IPS-NIHi11 (cell line): Measurements from ENCODE around the gene LTBP1.
"Not testable (repeated sequence)": the region's sequence is repeated elsewhere in the genome, so short reads cannot be mapped to it uniquely, and the experiment has no call there.

Experiments used
- DNase-seq: peaks from one replicate; pipeline ENCODE4 v3.0.0; 2012; ENCODE audit warnings: mixed read lengths, low spot score

LTBP1 gene

GRCh38 chr2:33229646-33230045 is 282.9 kb downstream of the LTBP1 start:
- no peak for DNase-seq

- DNase-seq: no peak
These were observed 283.4 kb downstream of the LTBP1 start for GRCh38 chr2:33230195-33230594.

- no peak for DNase-seq
These were observed 284.1 kb downstream of the LTBP1 start for GRCh38 chr2:33230842-33231241.

- DNase-seq: not testable (repeated sequence)
These were observed 288.8 kb downstream of the LTBP1 start for GRCh38 chr2:33235559-33235958.

GRCh38 chr2:33236482-33237385 is 290.0 kb downstream of the LTBP1 start:
- DNase-seq: no peak

- DNase-seq: no peak
These were observed 291.4 kb downstream of the LTBP1 start for GRCh38 chr2:33238111-33238510.

- DNase-seq: no peak
These were observed 293.4 kb downstream of the LTBP1 start for GRCh38 chr2:33240178-33240577.

- DNase-seq: no peak
These were observed 294.3 kb downstream of the LTBP1 start for GRCh38 chr2:33241072-33241471.

GRCh38 chr2:33241581-33241980 is 294.8 kb downstream of the LTBP1 start:
- DNase-seq: no peak

- no peak for DNase-seq
These were observed 296.1 kb downstream of the LTBP1 start for GRCh38 chr2:33242845-33243244.

GRCh38 chr2:33246432-33246831 is 299.7 kb downstream of the LTBP1 start:
- no peak for DNase-seq

GRCh38 chr2:33247365-33247764 is 300.6 kb downstream of the LTBP1 start:
- no peak for DNase-seq

GRCh38 chr2:33250417-33251029 is 303.8 kb downstream of the LTBP1 start:
- DNase-seq: no peak

- no peak for DNase-seq
These were observed 309.5 kb downstream of the LTBP1 start for GRCh38 chr2:33256162-33256755.

GRCh38 chr2:33258387-33258786 is 311.6 kb downstream of the LTBP1 start:
- DNase-seq: no peak

GRCh38 chr2:33262097-33262496 is 315.3 kb downstream of the LTBP1 start:
- no peak for DNase-seq

GRCh38 chr2:33264766-33265165 is 318.0 kb downstream of the LTBP1 start:
- no peak for DNase-seq

GRCh38 chr2:33265584-33266338 is 319.0 kb downstream of the LTBP1 start:
- DNase-seq: no peak

- DNase-seq: no peak
These were observed 319.7 kb downstream of the LTBP1 start for GRCh38 chr2:33266467-33266866.

- no peak for DNase-seq
These were observed 320.3 kb downstream of the LTBP1 start for GRCh38 chr2:33267043-33267442.

- no peak for DNase-seq
These were observed 321.0 kb downstream of the LTBP1 start for GRCh38 chr2:33267756-33268155.

- DNase-seq: no peak
These were observed 321.6 kb downstream of the LTBP1 start for GRCh38 chr2:33268246-33268831.
